Ovary (tissue), 3 donors: ENCODE measurements around the gene MTHFR.

Experiments used
- CTCF ChIP-seq, 3 donors: fragments of 450-650 bp in 2 of 3; fragments of 200-600 bp in 1 of 3; IDR thresholded peaks; one replicate each; pipeline versions ENCODE4 v1.5.1 to v1.8.0; 2016 to 2022; ENCODE audit warnings: antibody characterized with exemption in 3 of 3, mild to moderate bottlenecking in 1 of 3
- EP300 ChIP-seq: sonication (generic); formaldehyde crosslinking; IDR thresholded peaks from one replicate; pipeline ENCODE4 v1.6.1; 2017; ENCODE audit warnings: antibody characterized with exemption
- donor health status: DM: no; HTN: no; CAD: no.

DNA sequence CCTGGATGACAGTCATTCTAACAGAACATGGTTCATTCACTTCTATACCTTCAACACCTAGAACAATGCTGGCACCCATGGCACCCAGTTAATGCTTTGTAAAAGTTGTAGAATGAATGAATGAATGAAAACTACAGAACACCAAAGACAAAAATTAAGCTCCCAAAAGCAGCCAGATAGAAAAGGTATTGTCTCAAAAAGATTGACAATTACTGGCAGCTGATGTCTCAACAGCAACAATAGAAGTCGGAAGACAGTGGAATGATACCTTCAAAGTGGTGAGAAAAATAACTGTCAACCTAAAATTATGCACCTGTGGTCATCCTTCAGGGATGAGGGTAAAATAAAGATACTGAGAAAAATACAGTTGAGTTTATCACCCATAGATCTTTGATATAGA is 48.7 kb downstream of the MTHFR start:
- TF ChIP-seq EP300 (no peak), CTCF (IDR thresholded peaks at IDR 0.05) (no peak)
